ENCODE results near the gene PLEKHA8. TPM values are rescaled to one million over a fixed set of nuclear protein-coding genes. Genes with fewer than 3 reads are reported as not detected.

The PLEKHA8 gene
- total RNA-seq, 2 experiments from 2014 or later, result 11.0 to 31.7 TPM

GRCh38 chr7:30069096-30069867, 41.1 kb downstream of the PLEKHA8 start:
- H3K79me2 ChIP-seq (ENCODE audit: insufficient read depth, low read depth, low read length), result no peaks in the 10 kb centered on the region
- intact Hi-C loops (cut with micrococcal nuclease; ENCODE audit: unreplicated experiment), result loop anchor here (10.0 kb wide), 2 partner anchors 314 to 434 kb away; no protein-coding TSS in a partner anchor
- no peaks in the 10 kb centered on the region for H4K20me1 ChIP-seq (ENCODE audit: insufficient read depth, low read length)
- no peak overlapping the region for H3K4me3 ChIP-seq (ENCODE audit: low read depth, low read length, poor library complexity, severe bottlenecking)
- H3K9me3 ChIP-seq (ENCODE audit: low read length), result no peaks in the 10 kb centered on the region
- no peak overlapping the region for H3K27ac ChIP-seq (ENCODE audit: low read depth, low read length, poor library complexity, severe bottlenecking)
- H3K4me1 ChIP-seq (ENCODE audit: insufficient read depth, low read length, poor library complexity, severe bottlenecking), result no peaks in the 10 kb centered on the region
- CTCF ChIA-PET (ENCODE audit: unreplicated experiment), result no interaction called here
- no peak for DNase-seq (ENCODE audit: low spot score)
- POLR2A ChIA-PET, result interaction anchor here (1.1 kb wide), 1 partner anchor 10 kb away, joined by 4 read pairs; no protein-coding TSS in a partner anchor
- H3K9me2 ChIP-seq (ENCODE audit: insufficient read depth, low read length), result no peaks in the 10 kb centered on the region; the same call in 1 of the 2 replicates
- H3K4me2 ChIP-seq (ENCODE audit: low read length), result no peak overlapping the region
- TF ChIP-seq EZH2phosphoT487 (IDR thresholded peaks at IDR 0.05; ENCODE audit: borderline replicate concordance, low read depth, low read length), result no peak
- TF ChIP-seq, protein P1, sequence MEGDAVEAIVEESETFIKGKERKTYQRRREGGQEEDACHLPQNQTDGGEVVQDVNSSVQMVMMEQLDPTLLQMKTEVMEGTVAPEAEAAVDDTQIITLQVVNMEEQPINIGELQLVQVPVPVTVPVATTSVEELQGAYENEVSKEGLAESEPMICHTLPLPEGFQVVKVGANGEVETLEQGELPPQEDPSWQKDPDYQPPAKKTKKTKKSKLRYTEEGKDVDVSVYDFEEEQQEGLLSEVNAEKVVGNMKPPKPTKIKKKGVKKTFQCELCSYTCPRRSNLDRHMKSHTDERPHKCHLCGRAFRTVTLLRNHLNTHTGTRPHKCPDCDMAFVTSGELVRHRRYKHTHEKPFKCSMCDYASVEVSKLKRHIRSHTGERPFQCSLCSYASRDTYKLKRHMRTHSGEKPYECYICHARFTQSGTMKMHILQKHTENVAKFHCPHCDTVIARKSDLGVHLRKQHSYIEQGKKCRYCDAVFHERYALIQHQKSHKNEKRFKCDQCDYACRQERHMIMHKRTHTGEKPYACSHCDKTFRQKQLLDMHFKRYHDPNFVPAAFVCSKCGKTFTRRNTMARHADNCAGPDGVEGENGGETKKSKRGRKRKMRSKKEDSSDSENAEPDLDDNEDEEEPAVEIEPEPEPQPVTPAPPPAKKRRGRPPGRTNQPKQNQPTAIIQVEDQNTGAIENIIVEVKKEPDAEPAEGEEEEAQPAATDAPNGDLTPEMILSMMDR (conservative IDR thresholded peaks at IDR 0.05; ENCODE audit: low read length), result no peak
- H2AFZ ChIP-seq (ENCODE audit: low read length), result no peak overlapping the region
- H3K36me3 ChIP-seq (ENCODE audit: insufficient read depth, low read length), result no peaks in the 10 kb centered on the region
- no TSS peak for BruUV-seq (replicated peaks)

- Histone ChIP-seq H3K9me2 (ENCODE audit: insufficient read depth, low read length) (no peaks in the 10 kb centered on the region; the same call in 1 of the 2 replicates), H4K20me1 (ENCODE audit: insufficient read depth, low read length) (no peaks in the 10 kb centered on the region), H3K4me1 (ENCODE audit: insufficient read depth, low read length, poor library complexity, severe bottlenecking) (no peaks in the 10 kb centered on the region), H3K36me3 (ENCODE audit: insufficient read depth, low read length) (no peaks in the 10 kb centered on the region), H3K27ac (ENCODE audit: low read depth, low read length, poor library complexity, severe bottlenecking) (no peak overlapping the region), H3K4me2 (ENCODE audit: low read length) (no peak overlapping the region), H3K9me3 (ENCODE audit: low read length) (no peaks in the 10 kb centered on the region), H3K4me3 (ENCODE audit: low read depth, low read length, poor library complexity, severe bottlenecking) (no peak overlapping the region), H3K79me2 (ENCODE audit: insufficient read depth, low read depth, low read length) (no peaks in the 10 kb centered on the region), H2AFZ (ENCODE audit: low read length) (no peak overlapping the region)
- DNase-seq (ENCODE audit: low spot score), result no peak
- ChIA-PET POLR2A (interaction anchor here (0.6 to 1.2 kb wide), 3 partner anchors 9 to 413 kb away, joined by 3 to 4 read pairs (median 4); no protein-coding TSS in a partner anchor), CTCF (ENCODE audit: unreplicated experiment) (no interaction called here)
- TF ChIP-seq EZH2phosphoT487 (IDR thresholded peaks at IDR 0.05; ENCODE audit: borderline replicate concordance, low read depth, low read length), result no peak
- TF ChIP-seq, protein P1 (conservative IDR thresholded peaks at IDR 0.05; ENCODE audit: low read length), result no peak
- BruUV-seq (replicated peaks), result no TSS peak
- intact Hi-C loops (cut with micrococcal nuclease; ENCODE audit: unreplicated experiment), result no loop called here
These were observed 41.8 kb downstream of the PLEKHA8 start for GRCh38 chr7:30070052-30070451.

DNA sequence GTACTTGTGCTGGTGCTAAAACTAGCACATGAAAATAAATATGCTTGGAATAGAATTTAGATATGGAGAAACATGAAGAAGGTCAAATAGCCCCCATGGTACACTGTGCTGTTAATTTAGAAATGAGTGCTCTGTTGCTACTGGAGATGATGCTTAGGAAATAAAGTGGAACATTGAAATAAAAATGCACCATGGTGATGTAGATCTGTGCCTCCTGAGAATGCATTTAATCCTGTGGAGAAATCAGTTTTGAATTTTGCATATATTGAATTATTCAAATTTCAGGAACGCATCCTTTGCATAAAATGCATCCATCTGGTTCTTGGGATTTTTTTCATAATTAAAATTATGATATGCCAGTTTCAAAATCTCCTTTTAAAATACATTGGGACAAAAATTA, 44.5 kb downstream of the PLEKHA8 start:
- CTCF ChIA-PET (ENCODE audit: unreplicated experiment), result interaction anchor here (1.1 kb wide), 1 partner anchor 10 kb away, joined by 4 read pairs; no protein-coding TSS in a partner anchor
- H3K27ac ChIP-seq (ENCODE audit: low read depth, low read length, poor library complexity, severe bottlenecking), result no peak overlapping the region
- no peaks in the 10 kb centered on the region for H3K4me1 ChIP-seq (ENCODE audit: insufficient read depth, low read length, poor library complexity, severe bottlenecking)
- no peaks in the 10 kb centered on the region for H3K79me2 ChIP-seq (ENCODE audit: insufficient read depth, low read depth, low read length)
- DNase-seq (ENCODE audit: low spot score), result no peak
- H4K20me1 ChIP-seq (ENCODE audit: insufficient read depth, low read length), result no peaks in the 10 kb centered on the region
- no peak overlapping the region for H3K4me3 ChIP-seq (ENCODE audit: low read depth, low read length, poor library complexity, severe bottlenecking)
- no peaks in the 10 kb centered on the region for H3K9me3 ChIP-seq (ENCODE audit: low read length)
- H3K36me3 ChIP-seq (ENCODE audit: insufficient read depth, low read length), result no peaks in the 10 kb centered on the region
- intact Hi-C loops (cut with micrococcal nuclease; ENCODE audit: unreplicated experiment), result no loop called here
- H3K4me2 ChIP-seq (ENCODE audit: low read length), result no peak overlapping the region
- no TSS peak for BruUV-seq (replicated peaks)
- H2AFZ ChIP-seq (ENCODE audit: low read length), result no peak overlapping the region
- POLR2A ChIA-PET, result interaction anchor here (0.6 to 0.9 kb wide), 4 partner anchors 10 to 74 kb away, joined by 3 to 5 read pairs (median 4); no protein-coding TSS in a partner anchor
- no peak for TF ChIP-seq EZH2phosphoT487 (IDR thresholded peaks at IDR 0.05; ENCODE audit: borderline replicate concordance, low read depth, low read length)
- TF ChIP-seq, protein P1 (conservative IDR thresholded peaks at IDR 0.05; ENCODE audit: low read length), result no peak
- no peaks in the 10 kb centered on the region; the same call in 1 of the 2 replicates for H3K9me2 ChIP-seq (ENCODE audit: insufficient read depth, low read length)
